Ammon's horn (tissue), 1 donor: ENCODE measurements around the gene BPTF.
"Not testable (repeated sequence)": the region's sequence is repeated elsewhere in the genome, so short reads cannot be mapped to it uniquely, and the experiment has no call there.

Experiments
- DNase-seq: peaks from one replicate; pipeline ENCODE4 v3.0.0-alpha.2; 2016; ENCODE audit warnings: low spot score

The BPTF gene

GRCh38 chr17:68011199-68011665, 185.9 kb downstream of the BPTF start:
- DNase-seq: peak; percentile 56

GRCh38 chr17:68013385-68013784, 188.1 kb downstream of the BPTF start:
- no peak for DNase-seq

- no peak for DNase-seq
Observed at GRCh38 chr17:68015081-68015723, 189.9 kb downstream of the BPTF start.

GRCh38 chr17:68016838-68017237, 191.5 kb downstream of the BPTF start:
- DNase-seq: no peak

GRCh38 chr17:68018493-68018892, 193.2 kb downstream of the BPTF start:
- DNase-seq: not testable (repeated sequence)

- no peak for DNase-seq
Observed at GRCh38 chr17:68019336-68019674, 194.0 kb downstream of the BPTF start.

GRCh38 chr17:68019675-68020408, 194.5 kb downstream of the BPTF start:
- DNase-seq: peak; percentile 97

GRCh38 chr17:68020409-68020756, 195.1 kb downstream of the BPTF start:
- no peak for DNase-seq

GRCh38 chr17:68020791-68021190, 195.5 kb downstream of the BPTF start:
- not testable (repeated sequence) for DNase-seq

GRCh38 chr17:68021963-68022362, 196.7 kb downstream of the BPTF start:
- no peak for DNase-seq

- not testable (repeated sequence) for DNase-seq
Observed at GRCh38 chr17:68022547-68022946, 197.2 kb downstream of the BPTF start.

GRCh38 chr17:68029512-68030215, 204.4 kb downstream of the BPTF start:
- DNase-seq: no peak
